ENCODE results near the gene FAM98B.

The FAM98B gene

GRCh38 chr15:38461066-38461833 is 7.3 kb downstream of the FAM98B start:
- no peak for DNase-seq

GRCh38 chr15:38463893-38464292 is 10.0 kb downstream of the FAM98B start:
- DNase-seq = no peak

GRCh38 chr15:38464675-38465074 is 10.7 kb downstream of the FAM98B start:
- no peak for DNase-seq

- DNase-seq = no peak
Measured at GRCh38 chr15:38470816-38471215, 16.9 kb downstream of the FAM98B start.

- no peak for DNase-seq
Measured at GRCh38 chr15:38471974-38472373, 18.0 kb downstream of the FAM98B start.

- peak; percentile 80 for DNase-seq
Measured at GRCh38 chr15:38474155-38474757, 20.3 kb downstream of the FAM98B start.

- no peak for DNase-seq
Measured at GRCh38 chr15:38475361-38475760, 21.4 kb downstream of the FAM98B start.

GRCh38 chr15:38476120-38476519 is 22.2 kb downstream of the FAM98B start:
- no peak for DNase-seq

GRCh38 chr15:38477637-38478036 is 23.7 kb downstream of the FAM98B start:
- no peak for DNase-seq

GRCh38 chr15:38479266-38479665 is 25.3 kb downstream of the FAM98B start:
- no peak for DNase-seq

GRCh38 chr15:38479756-38480155 is 25.8 kb downstream of the FAM98B start:
- DNase-seq = no peak

GRCh38 chr15:38481113-38481512 is 27.2 kb downstream of the FAM98B start:
- DNase-seq = no peak

GRCh38 chr15:38481761-38482160 is 27.8 kb downstream of the FAM98B start:
- DNase-seq = no peak

GRCh38 chr15:38482572-38482971 is 28.6 kb downstream of the FAM98B start:
- peak; percentile 13 for DNase-seq

GRCh38 chr15:38486936-38487335 is 33.0 kb downstream of the FAM98B start:
- peak; percentile 40 for DNase-seq

- no peak for DNase-seq
Measured at GRCh38 chr15:38487378-38487777, 33.5 kb downstream of the FAM98B start.

GRCh38 chr15:38490242-38490922 is 36.5 kb downstream of the FAM98B start:
- DNase-seq = no peak

- no peak for DNase-seq
Measured at GRCh38 chr15:38496151-38496550, 42.2 kb downstream of the FAM98B start.

GRCh38 chr15:38499651-38500050 is 45.7 kb downstream of the FAM98B start:
- DNase-seq = no peak

GRCh38 chr15:38503496-38503895 is 49.6 kb downstream of the FAM98B start:
- DNase-seq = no peak

GRCh38 chr15:38504680-38505467 is 50.9 kb downstream of the FAM98B start:
- no peak for DNase-seq

GRCh38 chr15:38506997-38507396 is 53.1 kb downstream of the FAM98B start:
- no peak for DNase-seq

GRCh38 chr15:38507570-38507969 is 53.6 kb downstream of the FAM98B start:
- DNase-seq = no peak

Measured in CD4-positive, alpha-beta T cell treated with Interleukin-12 subunit alpha and Interleukin-12 subunit beta, for 1 hour (primary cell).